HG02884 (cell line): Measurements from ENCODE around the gene MDN1.
"Not testable (repeated sequence)": the region's sequence is repeated elsewhere in the genome, so short reads cannot be mapped to it uniquely, and the experiment has no call there.

Experiments used
- ATAC-seq: cut with Tn5 transposase; IDR thresholded peaks from one replicate; pipeline ENCODE4 v1.9.1; 2021; ENCODE audit warnings: mild to moderate bottlenecking, moderate library complexity; ENCODE audit not compliant: unreplicated experiment

Gene MDN1

DNA sequence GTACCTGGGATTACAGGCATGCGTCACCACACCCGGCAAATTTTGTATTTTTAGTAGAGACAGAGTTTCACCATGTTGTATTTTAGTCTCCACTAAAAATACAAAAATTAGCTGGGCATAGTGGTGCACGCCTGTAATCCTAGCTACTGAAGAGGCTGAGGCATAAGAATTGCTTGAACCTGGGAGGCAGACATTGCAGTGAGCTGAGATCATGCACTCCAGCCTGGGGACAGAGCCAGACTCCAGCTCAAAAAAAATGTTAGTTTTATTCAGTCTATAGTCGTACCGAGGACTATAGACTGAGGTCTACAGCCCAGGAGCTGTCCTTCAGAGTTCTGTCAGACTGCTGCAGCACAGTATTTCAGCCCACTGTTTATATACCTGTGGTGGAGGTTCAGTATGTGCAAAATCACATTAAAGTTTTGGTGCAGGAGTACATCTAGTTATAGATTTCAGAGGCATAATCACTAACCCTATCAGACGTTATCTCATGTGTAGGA, 6.5 kb upstream of the MDN1 start:
- ATAC-seq: no peak

DNA sequence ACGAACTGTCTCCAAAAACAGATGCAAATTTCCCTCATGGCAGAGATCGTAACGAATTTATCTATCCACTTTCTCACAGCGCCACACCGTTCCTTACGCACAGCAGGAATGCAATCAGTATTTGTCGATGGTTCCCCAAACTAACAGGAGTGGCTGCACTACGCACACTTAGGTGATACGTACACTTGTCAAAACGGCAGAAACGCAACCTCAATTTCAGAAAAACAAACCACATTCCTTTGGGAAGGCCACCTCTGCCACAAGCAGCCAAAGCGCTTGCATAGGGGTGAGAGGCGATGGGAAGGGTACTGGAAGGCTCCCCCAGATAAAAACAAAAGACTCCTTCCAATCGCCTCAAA, 638 bp downstream of the MDN1 start:
- peak; percentile 25 for ATAC-seq

DNA sequence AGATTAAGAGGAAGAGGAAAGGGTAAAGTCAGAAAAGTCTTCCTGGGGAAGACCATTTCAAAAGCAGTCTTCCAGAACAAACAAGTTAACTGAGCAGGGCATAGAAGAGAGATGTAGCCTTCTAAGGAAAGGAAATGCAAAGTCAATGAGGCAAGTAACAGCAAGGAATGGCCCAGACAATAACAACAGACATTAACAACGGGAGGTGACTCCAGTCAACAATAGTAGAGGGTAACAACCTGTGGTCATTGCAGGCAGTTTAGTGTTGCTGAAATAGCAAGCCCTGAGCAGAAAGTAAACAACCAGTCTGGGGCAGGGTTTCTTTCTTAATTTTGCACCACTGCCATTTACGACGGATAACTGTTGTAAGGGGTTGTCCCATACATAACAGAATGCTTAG, 2.1 kb downstream of the MDN1 start:
- ATAC-seq: no peak

DNA sequence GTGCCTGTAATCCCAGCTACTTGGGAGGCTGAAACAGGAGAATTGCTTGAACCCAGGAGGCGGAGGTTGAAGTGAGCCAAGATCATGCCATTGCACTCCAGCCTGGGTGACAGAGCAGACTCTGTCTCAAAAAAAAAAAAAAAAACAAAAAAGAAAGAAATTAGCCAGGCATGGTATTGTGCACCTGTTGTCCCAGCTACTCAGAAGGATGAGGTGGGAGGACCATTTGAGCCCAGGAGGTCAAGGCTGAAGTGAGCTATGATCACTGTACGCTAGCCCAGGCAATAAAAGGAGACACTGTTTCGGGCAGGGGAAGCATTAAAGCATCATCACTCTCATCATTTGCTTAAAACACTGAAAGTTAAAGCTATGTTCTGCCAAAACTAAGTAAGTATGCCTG, 6.2 kb downstream of the MDN1 start:
- not testable (repeated sequence) for ATAC-seq

DNA sequence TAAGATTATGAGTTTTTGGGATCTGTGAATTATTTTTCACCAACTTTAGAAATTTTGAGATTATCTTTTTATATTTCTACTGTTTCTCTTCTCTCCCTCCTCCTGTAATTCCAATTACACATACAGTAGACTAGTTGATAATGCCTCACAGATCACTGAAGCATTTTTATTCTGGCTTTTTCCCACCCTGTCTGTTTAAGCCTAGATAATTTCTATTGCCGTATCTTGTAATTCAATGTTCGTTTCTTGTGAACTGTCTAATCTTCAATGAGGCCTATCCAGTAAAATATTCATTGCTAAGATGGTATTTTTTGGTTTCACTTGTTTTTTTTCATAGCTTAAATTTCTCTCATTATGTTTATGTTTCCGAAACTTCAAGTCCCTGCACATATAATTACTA, 12.0 kb downstream of the MDN1 start:
- no peak for ATAC-seq

DNA sequence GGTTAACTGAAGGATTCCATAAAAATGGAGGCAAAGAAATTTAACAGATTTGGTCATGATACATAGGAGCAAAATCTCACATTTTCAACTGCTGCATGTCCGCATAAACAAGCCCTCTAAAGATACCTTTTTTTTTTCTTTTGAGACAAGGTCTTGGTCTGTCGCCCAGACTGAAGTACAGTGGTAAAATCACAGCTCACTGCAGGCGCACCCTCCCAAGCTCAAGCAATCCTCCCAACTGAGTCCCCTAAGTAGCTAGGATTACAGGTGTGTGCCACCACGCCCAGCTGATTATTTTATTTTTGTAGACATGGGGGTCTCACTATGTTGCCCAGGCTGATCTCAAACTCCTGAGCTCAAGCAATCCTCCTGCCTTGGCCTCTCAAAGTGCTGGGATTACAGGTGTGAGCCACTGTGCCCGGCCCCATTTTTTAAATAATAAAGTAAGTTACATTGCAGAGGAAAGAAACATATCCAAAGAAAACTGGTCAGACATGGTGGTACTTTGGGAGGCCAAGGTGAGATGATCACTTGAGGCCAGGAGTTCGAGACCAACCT, 13.7 kb downstream of the MDN1 start:
- no peak for ATAC-seq

DNA sequence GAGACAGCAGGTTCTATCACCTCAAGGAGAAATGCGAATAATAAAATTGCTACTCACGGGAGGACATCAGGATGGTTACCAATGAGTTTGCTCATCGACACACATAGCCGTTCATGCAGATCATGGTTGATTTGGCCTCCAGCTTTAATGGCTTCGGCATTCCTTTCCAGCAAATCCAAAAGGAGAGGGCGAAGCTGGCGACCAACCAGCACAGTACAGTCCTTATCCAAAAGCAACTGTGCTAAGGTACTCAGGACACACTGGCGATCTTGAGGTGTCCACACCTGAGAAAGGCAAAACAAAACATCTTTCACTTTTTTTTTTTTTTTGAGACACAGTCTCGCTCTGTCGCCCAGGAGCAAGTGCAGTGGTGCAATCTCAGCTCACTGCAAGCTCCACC, 16.3 kb downstream of the MDN1 start:
- ATAC-seq: no peak

DNA sequence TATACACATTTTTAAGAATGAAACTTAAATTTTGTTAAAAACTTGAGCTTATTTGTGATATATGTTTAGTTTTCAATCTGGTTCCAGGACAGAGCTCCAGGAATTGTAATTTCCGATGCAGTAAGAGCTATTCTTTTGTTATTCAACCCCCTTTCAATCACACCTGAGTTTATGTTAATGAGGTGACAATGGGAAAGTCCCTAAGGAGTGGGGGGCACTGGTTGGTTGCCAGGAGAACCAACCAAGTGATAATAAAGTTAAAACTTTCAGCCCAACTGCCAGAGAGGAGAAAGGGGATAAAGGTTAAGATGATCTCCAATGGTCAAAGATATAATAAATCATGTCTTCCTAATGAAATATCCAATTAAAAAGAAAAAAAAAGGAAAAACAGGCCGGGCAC, 19.8 kb downstream of the MDN1 start:
- no peak for ATAC-seq

DNA sequence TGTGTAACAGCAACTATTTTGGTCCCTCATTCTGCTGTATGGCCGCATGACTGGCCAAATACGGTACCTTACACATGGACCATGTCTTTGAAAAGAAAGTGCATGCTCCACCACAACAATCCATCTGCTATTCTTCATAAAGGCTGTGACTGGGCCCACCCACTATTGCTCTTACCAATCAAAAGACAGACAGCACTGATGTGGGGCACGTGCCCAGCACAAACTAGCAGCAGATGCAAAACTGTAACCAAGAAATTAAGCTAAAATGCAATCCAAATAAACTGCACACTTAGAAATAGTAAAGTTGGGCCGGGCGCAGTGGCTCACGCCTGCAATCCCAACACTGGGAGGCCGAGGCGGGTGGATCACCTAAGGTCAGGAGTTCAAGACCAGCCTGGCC, 20.5 kb downstream of the MDN1 start:
- no peak for ATAC-seq

DNA sequence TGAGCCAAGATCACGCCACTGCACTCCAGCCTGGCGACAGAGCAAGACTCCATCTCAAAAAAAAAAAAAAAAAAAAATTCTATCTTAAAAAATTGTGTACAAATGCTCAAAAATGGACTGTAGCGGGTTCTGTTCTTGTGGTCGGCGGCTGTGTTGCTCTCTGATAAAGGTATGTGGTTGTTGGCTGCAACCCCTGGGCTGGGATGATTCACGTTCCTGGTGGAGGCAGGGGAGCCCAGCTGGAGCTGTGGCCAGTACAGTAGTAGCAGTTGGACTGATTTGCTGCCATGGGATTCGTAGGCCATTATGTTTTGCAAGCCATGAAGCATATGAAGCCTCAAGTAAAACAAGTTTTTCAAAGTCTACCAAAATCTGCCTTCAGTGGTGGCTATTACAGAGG, 22.3 kb downstream of the MDN1 start:
- no peak for ATAC-seq

DNA sequence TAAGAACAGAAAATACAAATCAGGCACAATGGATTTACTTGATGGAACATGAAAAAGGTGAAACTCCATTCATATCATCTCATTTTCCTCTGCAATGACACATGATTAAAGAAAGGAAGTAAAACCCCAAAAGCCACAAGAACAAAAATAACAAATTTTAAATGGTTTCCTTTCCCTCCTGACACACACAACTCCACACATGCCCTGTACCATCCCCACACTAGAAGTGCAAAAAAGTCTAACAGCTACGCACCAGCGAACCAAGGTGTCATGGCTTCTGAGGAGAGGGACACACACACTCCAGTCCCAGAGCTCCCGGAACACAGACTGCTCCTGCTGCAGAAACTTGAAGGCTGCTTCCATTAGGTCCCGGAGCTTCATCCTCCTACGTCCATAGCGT, 25.3 kb downstream of the MDN1 start:
- ATAC-seq: no peak

DNA sequence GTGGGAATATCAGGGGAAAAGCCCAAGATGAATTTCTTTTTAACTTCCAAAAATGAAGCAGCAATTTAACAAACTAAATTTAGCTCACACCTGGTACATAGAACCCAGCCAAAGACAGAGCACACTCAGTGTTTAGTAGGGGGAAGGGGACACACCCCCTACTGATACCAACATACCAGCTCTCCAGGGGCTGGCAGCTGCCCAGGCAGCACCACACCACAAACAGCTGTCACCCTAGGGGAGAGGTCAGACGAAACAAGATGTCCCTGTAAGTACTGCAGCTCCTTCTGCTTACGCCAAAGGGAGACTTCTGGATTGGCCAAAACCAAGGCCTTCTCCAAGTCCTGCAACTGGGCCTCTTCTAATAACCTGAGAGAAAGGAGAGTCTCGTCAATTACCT, 26.0 kb downstream of the MDN1 start:
- no peak for ATAC-seq

DNA sequence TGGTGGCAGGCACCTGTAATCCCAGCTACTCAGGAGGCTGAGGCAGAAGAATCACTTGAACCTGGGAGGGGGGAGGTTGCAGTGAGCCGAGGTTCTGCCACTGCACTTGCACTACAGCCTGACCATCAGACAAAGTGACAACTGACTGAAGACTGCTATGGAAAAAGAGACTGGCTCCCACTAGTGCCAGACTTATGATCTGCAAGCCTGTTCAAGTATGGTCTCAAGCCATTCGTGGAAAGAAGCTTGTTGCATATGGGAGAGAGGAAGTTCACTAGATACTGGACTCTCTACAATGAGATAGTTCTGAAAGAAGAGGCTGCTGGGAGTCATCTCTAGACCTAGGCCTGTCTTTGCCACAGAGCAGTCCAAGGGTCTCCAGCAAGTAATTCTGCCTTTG, 26.7 kb downstream of the MDN1 start:
- ATAC-seq: peak; percentile 90

DNA sequence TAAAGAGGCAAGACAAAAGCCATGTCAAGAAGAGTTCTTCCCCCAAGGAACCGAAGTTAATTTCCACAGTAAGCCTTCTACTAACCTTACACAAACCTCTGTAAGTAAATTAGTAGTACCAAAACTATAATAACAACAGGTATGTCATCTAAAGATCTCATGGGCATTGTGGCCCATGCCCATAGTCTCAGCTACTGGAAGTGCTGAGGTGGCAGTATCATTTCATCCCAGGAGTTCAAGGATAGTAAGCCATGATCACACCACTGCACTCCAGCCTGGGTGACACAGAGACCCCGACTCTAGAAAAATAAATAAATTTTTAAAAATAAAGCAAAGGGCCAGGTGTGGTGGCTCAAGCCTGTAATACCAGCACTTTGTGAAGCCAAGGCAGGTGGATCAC, 29.2 kb downstream of the MDN1 start:
- no peak for ATAC-seq

DNA sequence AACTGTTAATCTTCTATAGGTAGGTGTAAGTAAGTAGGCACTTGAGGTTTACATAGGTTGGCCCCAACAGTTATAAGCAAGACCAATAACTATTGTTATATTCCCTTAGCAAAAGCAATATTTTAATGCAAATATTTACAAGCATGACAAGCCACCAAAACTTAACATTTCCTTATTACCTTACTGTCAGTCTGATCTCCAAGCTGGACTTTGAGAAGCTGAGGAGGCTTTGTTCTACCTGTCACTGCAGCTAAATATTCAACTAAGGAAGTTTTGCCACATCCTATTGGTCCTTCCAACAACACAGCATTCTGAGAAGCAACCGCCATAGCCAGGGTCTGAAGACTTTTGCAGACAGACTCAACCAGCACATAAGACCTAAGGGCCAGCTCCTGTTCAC, 29.6 kb downstream of the MDN1 start:
- no peak for ATAC-seq

DNA sequence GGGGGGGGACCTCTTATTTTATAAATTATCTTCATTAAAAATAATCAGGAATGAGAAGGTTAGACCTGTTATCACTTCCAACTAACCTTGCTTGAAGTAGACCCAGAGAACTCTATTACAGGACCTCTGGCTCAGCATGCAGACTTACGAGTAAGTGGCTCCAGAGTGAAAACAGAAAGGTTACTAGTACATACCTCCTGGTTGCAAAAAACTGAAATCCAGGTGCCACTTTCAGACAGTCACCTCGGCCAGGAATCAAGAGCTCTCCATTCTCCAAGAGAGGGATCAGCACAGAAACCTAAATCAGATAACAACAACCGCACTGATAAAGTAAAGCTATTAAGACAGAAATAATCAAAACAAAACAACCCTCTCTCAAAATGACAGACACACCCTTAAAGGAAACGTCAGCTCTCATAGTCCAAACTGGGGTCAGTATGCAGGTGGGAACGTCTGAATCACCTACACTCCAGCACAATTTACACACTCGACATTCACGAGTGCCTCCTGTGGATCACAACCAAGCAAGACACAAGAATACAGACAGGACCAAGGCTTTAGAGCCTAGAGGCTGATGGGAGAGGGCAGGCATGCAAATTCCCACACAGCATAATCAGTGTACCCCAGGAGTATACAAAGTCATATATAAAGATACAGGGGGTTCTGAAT, 31.8 kb downstream of the MDN1 start:
- ATAC-seq: no peak

DNA sequence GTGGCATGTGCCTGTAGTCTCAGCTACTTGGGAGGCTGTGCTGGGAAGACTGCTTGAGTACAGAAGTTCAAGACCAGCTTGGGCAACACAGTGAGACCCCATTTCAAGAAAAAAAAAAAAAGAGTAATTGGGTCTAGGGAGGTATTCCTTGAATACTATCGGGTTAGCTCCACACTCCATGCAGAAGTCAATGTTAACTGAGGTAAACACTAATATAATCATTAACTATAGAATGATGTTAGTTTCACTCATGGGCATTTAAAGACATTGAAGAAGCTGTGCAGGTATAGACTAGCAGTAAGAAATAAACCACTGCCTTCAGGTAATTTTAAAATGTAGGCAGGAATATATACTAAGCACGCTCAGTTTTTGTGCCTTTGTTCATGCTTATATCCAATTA, 32.6 kb downstream of the MDN1 start:
- no peak for ATAC-seq

DNA sequence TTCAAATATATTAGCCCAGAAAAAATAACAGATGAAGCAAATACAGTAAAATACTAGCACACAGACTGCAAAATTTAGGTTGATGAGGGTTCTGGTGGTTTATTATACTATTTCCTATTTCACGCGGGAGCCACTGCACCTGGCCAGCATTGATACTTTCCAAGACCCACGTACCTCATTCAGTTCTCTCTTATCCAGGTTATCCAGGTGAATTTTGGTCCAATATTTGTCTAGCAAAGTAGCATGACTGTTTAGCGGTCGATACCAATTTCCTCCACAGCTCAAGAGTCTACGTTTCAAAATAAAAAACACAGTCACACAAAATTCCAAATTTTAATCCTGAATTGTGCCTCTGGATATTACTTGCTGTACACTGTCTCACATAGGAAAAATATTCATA, 34.8 kb downstream of the MDN1 start:
- no peak for ATAC-seq

DNA sequence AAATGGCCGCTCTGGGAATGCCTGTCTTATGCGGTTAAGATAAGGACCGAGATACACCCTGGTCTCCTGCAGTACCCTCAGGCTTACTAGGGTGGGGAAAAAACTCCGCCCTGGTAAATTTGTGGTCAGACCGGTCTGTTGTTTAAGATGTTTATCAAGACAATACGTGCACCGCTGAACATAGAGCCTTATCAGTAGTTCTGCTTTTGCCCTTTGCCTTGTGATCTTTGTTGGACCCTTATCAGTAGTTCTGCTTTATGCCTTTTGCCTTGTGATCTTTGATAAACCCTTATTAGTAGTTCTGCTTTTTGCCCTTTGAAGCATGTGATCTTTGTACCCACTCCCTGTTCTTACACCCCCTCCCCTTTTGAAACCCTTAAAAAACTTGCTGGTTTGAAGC, 36.3 kb downstream of the MDN1 start:
- not testable (repeated sequence) for ATAC-seq

DNA sequence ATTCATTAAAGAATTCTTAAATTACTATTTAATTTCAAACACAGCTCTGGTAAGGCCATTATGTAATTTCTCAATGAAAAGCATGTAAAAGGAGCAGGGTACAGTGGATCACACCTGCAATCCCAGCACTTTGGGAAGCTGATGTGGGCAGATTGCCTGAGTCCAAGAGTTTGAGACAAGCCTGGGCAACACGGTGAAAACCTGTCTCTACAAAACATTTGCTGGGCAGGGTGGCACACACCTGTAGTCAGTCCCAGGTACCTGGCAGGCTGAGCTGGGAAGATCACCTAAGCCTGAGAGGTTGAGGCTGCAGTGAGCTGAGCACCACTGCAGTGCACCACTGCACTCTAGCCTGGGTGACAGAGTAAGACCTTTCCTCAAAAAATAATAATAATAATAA, 37.4 kb downstream of the MDN1 start:
- no peak for ATAC-seq

DNA sequence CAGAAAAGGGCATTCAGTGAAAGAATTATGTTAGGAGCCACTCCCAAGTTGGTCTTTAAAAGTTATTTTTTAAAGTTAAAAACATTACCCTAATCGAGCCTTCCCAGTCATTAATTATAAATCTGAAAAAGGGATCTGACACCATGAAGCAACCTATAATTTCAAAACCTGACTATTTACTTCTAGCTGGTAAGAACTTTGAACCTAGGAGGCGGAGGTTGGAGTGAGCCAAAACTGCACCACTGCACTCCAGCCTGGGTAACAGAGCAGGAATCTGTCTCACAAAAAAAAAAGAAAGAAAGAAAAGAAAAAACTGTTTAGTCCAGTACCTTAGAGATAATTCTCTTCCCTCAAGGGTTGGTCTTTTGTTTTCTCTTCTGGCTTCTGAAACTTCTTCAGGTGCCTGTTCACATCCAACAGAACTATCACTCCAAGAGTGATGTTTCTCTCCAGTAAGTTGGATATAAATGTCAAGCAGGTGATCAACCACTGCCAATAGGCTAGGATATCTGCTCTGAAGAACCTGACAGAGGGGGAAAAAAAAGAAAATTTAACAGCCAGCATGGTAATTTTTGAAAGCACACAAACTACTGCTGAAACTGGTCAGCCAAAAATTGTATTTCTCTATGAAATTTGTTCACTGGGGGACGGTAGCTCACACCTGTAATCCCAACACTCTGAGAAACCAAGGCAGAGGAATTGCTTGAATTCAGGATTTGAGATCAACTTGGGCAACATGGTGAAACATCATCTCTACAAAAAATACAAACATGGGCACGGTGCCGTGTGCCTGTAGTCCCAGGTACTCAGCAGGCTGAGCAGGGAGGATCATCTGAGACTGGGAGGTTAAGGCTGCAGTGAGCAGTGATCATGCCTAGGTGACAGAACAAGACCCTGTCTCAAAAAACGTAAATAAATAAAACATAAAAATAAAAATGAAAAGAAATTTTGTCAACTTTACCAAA, 38.2 kb downstream of the MDN1 start:
- no peak for ATAC-seq

DNA sequence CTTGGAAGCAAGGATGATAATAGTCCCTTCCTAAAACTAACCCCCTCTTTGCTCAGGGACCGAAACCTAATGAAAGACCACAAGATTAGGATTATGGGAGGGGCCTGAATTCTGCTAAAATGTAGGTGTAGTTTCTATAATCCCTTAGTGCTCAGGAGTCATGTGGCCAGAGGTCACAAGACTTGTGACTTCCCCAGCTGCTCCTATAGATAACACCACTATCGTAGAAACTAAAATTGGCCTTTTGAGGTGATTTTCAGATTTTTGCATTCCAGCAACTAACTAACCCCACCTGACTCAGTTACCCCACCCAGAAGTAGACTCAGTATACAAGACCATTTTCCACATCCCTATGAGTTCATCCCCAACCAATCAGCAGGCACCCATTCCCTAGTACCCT, 42.1 kb downstream of the MDN1 start:
- no peak for ATAC-seq
